Spleen (tissue), 11 donors: Measurements from ENCODE around the gene ADAM10. TPM values are rescaled to one million over a fixed set of nuclear protein-coding genes. Genes with fewer than 3 reads are reported as not detected.
A peak's percentile ranks its signal among the peaks of the same experiment; 100 is the strongest.

Experiments
- DNase-seq: peaks from one replicate; pipeline ENCODE4 v3.0.0-alpha.2; 2020
- H3K27ac ChIP-seq, 8 donors: fragments of 200-600 bp; sonication (generic) in 7 of 8; 1 replicate in 4 of 8; 2 replicates in 4 of 8; pipeline versions ENCODE4 v1.5.0 to v1.8.0; 2016 to 2021; ENCODE audit warnings: inconsistent platforms in 4 of 8, mild to moderate bottlenecking in 4 of 8, moderate library complexity in 1 of 8
- H3K27me3 ChIP-seq, 7 donors: fragments of 200-600 bp; sonication (generic) in 6 of 7; replicated peaks in 1 of 7; 1 replicate in 4 of 7; 2 replicates in 3 of 7; pipeline versions ENCODE4 v1.5.0 to v1.8.0; 2016 to 2021; ENCODE audit warnings: inconsistent platforms in 3 of 7, mild to moderate bottlenecking in 1 of 7
- H3K36me3 ChIP-seq, 6 donors: fragments of 200-600 bp; sonication (generic) in 5 of 6; 1 replicate in 4 of 6; 2 replicates in 2 of 6; pipeline versions ENCODE4 v1.5.0 to v1.8.0; 2016 to 2021; ENCODE audit warnings: inconsistent platforms in 2 of 6
- H3K4me1 ChIP-seq, 6 donors: fragments of 200-600 bp; sonication (generic) in 5 of 6; 1 replicate in 3 of 6; 2 replicates in 3 of 6; pipeline versions ENCODE4 v1.5.0 to v1.8.0; 2016 to 2021; ENCODE audit warnings: inconsistent platforms in 3 of 6
- H3K4me3 ChIP-seq, 8 donors: fragments of 200-600 bp; sonication (generic) in 7 of 8; 1 replicate in 4 of 8; 2 replicates in 4 of 8; pipeline versions ENCODE4 v1.5.0 to v1.8.0; 2016 to 2021; ENCODE audit warnings: inconsistent platforms in 4 of 8, mild to moderate bottlenecking in 4 of 8, moderate library complexity in 2 of 8
- H3K9me3 ChIP-seq, 8 donors: fragments of 200-600 bp; sonication (generic) in 7 of 8; 1 replicate in 4 of 8; 2 replicates in 4 of 8; pipeline versions ENCODE4 v1.5.0 to v1.8.0; 2016 to 2021; ENCODE audit warnings: inconsistent platforms in 4 of 8
- CTCF ChIP-seq, 11 experiments: fragments of 200-600 bp in 7 of 11; fragments of 450-650 bp in 4 of 11; sonication (generic) in 4 of 11; IDR thresholded peaks in 8 of 11; conservative IDR thresholded peaks in 3 of 11; 1 replicate in 7 of 11; 2 replicates in 4 of 11; pipeline versions ENCODE4 v1.4.0 to v1.8.0; 2016 to 2021; ENCODE audit warnings: antibody characterized with exemption in 11 of 11, inconsistent platforms in 4 of 11, mild to moderate bottlenecking in 1 of 11
- POLR2A ChIP-seq, 3 donors: fragments of 450-650 bp; IDR thresholded peaks; one replicate each; pipeline ENCODE4 v1.5.1; 2017; ENCODE audit warnings: antibody characterized with exemption in 3 of 3, mild to moderate bottlenecking in 1 of 3
- POLR2AphosphoS5 ChIP-seq, 3 donors: sonication (generic); formaldehyde crosslinking; IDR thresholded peaks; one replicate each; pipeline ENCODE4 v1.5.1; 2017; ENCODE audit warnings: antibody characterized with exemption in 3 of 3
- WGBS, 5 donors: extraction: QIAGEN DNeasy Blood & Tissue Kit in 3 of 5; methylation state at CpG; one replicate each; pipeline versions ENCODE4 v1.1.5 to v1.1.7; 2013 to 2018; 5-methylcytosine and 5-hydroxymethylcytosine counted together
- intact Hi-C: fragments of 100-400 bp; cut with DNase I; formaldehyde crosslinking; loops from one replicate; pipeline ENCODE4 v1.15.0; 2023; ENCODE audit warnings: low total_unique reads
- polyA plus RNA-seq, 3 donors: library from polyadenylated mRNA; stranded (reverse); fragments of 200-250 nt; gene quantifications; one replicate each; pipeline ENCODE4 v1.2.1, GENCODE V29; 2013
- total RNA-seq, 7 donors: library from RNA; depleted of rRNA in 3 of 7; stranded (reverse); fragments of >200 nt in 3 of 7; fragmentation: NEBNext Ultra II Directional in 4 of 7; extraction: Animal tissue kit (Norgen Biotek cat#: 25700) in 4 of 7; gene quantifications; one replicate each; pipeline versions ENCODE4 v1.1.0 to v1.2.1, GENCODE V29; 2016 to 2021
- donor health status: healthy with polysubstance abuse.
- donor health status: DM: no; HTN: no; CAD: no; lungs with moderate emphysema.
- donor health status: DM: no; HTN: no; CAD: no.
- donor health status: Bipolar disorder and iron deficiency.
- donor health status: healthy.
- donor health status: DM: no; HTN: no; CAD: no.
- donor health status: DM: yes; HTN: yes; CAD: no.

The ADAM10 gene
- total and polyA plus RNA-seq, 10 donors: 7.6 to 205 (median 123) TPM

GRCh38 chr15:58650102-58650501, 99.4 kb downstream of the ADAM10 start:
- Histone ChIP-seq H3K36me3 (peaks cover 0 to 37% (median 6%) of the 10 kb centered on the region in 6 donors), H3K4me3 (no peak overlapping the region), H3K9me3 (no peaks in the 10 kb centered on the region), H3K27ac (peak overlapping the region in 1 of 8 donors; percentile 24), H3K27me3 (no peaks in the 10 kb centered on the region), H3K4me1 (no peaks in the 10 kb centered on the region)
- intact Hi-C loops: no loop called here
- TF ChIP-seq POLR2AphosphoS5 (IDR thresholded peaks at IDR 0.05) (no peak), POLR2A (IDR thresholded peaks at IDR 0.05) (no peak), CTCF (IDR thresholded peaks at IDR 0.05 in 8 of 11, conservative IDR thresholded peaks at IDR 0.05 in 3 of 11) (no peak)
- DNase-seq: no peak

- no peaks in the 10 kb centered on the region for H3K4me1 ChIP-seq
- no peak overlapping the region for H3K27ac ChIP-seq
- no peaks in the 10 kb centered on the region for H3K27me3 ChIP-seq
- WGBS, 5 donors: 96 to 99% (median 98%) methylated on average over 2 of the region's 2 CpGs
- DNase-seq: no peak
- H3K36me3 ChIP-seq: peaks cover 0 to 37% (median 6%) of the 10 kb centered on the region in 6 donors
- TF ChIP-seq POLR2AphosphoS5 (IDR thresholded peaks at IDR 0.05) (no peak), CTCF (IDR thresholded peaks at IDR 0.05 in 8 of 11, conservative IDR thresholded peaks at IDR 0.05 in 3 of 11) (no peak), POLR2A (IDR thresholded peaks at IDR 0.05) (no peak)
- H3K9me3 ChIP-seq: no peaks in the 10 kb centered on the region
- intact Hi-C loops: no loop called here
- H3K4me3 ChIP-seq: no peak overlapping the region
Measured at GRCh38 chr15:58649175-58649574, 100.3 kb downstream of the ADAM10 start.

GRCh38 chr15:58643996-58644395, 105.5 kb downstream of the ADAM10 start:
- 85 to 95% (median 91%) methylated on average over 5 of the region's 5 CpGs for WGBS, 5 donors
- H3K36me3 ChIP-seq: peaks cover 0 to 73% (median 27%) of the 10 kb centered on the region in 6 donors
- no peaks in the 10 kb centered on the region for H3K27me3 ChIP-seq
- H3K27ac ChIP-seq: no peak overlapping the region
- H3K4me1 ChIP-seq: no peaks in the 10 kb centered on the region
- H3K9me3 ChIP-seq: no peaks in the 10 kb centered on the region
- TF ChIP-seq CTCF (IDR thresholded peaks at IDR 0.05 in 8 of 11, conservative IDR thresholded peaks at IDR 0.05 in 3 of 11) (no peak), POLR2A (IDR thresholded peaks at IDR 0.05) (no peak), POLR2AphosphoS5 (IDR thresholded peaks at IDR 0.05) (no peak)
- intact Hi-C loops: no loop called here
- DNase-seq: no peak
- H3K4me3 ChIP-seq: no peak overlapping the region

GRCh38 chr15:58641660-58642059, 107.8 kb downstream of the ADAM10 start:
- Histone ChIP-seq H3K9me3 (no peaks in the 10 kb centered on the region), H3K4me3 (no peak overlapping the region), H3K27ac (no peak overlapping the region), H3K27me3 (no peaks in the 10 kb centered on the region), H3K4me1 (no peaks in the 10 kb centered on the region), H3K36me3 (peaks cover 0 to 93% (median 29%) of the 10 kb centered on the region in 6 donors)
- intact Hi-C loops: no loop called here
- 80 to 97% (median 95%) methylated on average over 4 of the region's 4 CpGs for WGBS, 5 donors
- TF ChIP-seq POLR2A (IDR thresholded peaks at IDR 0.05) (no peak), POLR2AphosphoS5 (IDR thresholded peaks at IDR 0.05) (no peak), CTCF (IDR thresholded peaks at IDR 0.05 in 8 of 11, conservative IDR thresholded peaks at IDR 0.05 in 3 of 11) (no peak)
- no peak for DNase-seq
